Mucosa of descending colon (tissue), 3 donors: ENCODE measurements around the gene EEF1G. TPM values are rescaled to one million over a fixed set of nuclear protein-coding genes. Genes with fewer than 3 reads are reported as not detected.

Source experiments
- ATAC-seq: fragments of 200-7000 bp; cut with Tn5 transposase; one replicate; pipeline ENCODE4 v1.9.1; 2020; ENCODE audit warnings: mild to moderate bottlenecking, moderate library complexity
- DNase-seq, 3 donors: peaks; one replicate each; pipeline ENCODE4 v3.0.0-alpha.2; 2020
- H3K36me3 ChIP-seq: fragments of 200-600 bp; one replicate; pipeline ENCODE4 v1.8.0; 2021; ENCODE audit warnings: low read depth, mild to moderate bottlenecking
- H3K4me1 ChIP-seq: fragments of 200-600 bp; one replicate; pipeline ENCODE4 v1.8.0; 2021; ENCODE audit warnings: low read depth, mild to moderate bottlenecking
- H3K4me3 ChIP-seq: fragments of 200-600 bp; one replicate; pipeline ENCODE4 v1.8.0; 2021; ENCODE audit warnings: mild to moderate bottlenecking
- H3K9me3 ChIP-seq: fragments of 200-600 bp; one replicate; pipeline ENCODE4 v1.8.0; 2021; ENCODE audit warnings: mild to moderate bottlenecking
- CTCF ChIP-seq: fragments of 200-600 bp; IDR thresholded peaks from one replicate; pipeline ENCODE4 v1.8.0; 2022; ENCODE audit warnings: antibody characterized with exemption, mild to moderate bottlenecking
- intact Hi-C, 2 donors: fragments of 100-400 bp; cut with DNase I in 1 of 2; cut with micrococcal nuclease in 1 of 2; formaldehyde crosslinking; loops; one replicate each; pipeline versions ENCODE4 v1.11.0 to v1.11.1; 2022; cut with DNase I, micrococcal nuclease
- total RNA-seq, 3 donors: library from RNA; stranded (reverse); fragmentation: NEBNext Ultra II Directional in 2 of 3; extraction: Animal tissue kit (Norgen Biotek cat#: 25700) in 2 of 3; gene quantifications; one replicate each; pipeline versions ENCODE4 v1.2.1 to v1.2.4, GENCODE V29; 2021 to 2023
- donor health status: DM: no; HTN: no; CAD: no; lungs with moderate emphysema.
- donor health status: DM: no; HTN: no; CAD: no.
- donor health status: DM: no; HTN: yes; CAD: no.

The EEF1G gene
- total RNA-seq, 3 donors from 2014 or later, result 1,059 to 1,365 (median 1,164) TPM

- H3K36me3 ChIP-seq, result no peaks in the 10 kb centered on the region
- DNase-seq (peak; percentile 98 to 100 (median 98)), ATAC-seq (peak; percentile 88)
- peaks cover 28% of the 10 kb centered on the region for H3K4me1 ChIP-seq
- intact Hi-C loops, result loop anchor here in 1 of 2 donors (2.0 kb wide), 1 partner anchor 71 kb away; the partner anchor contains the start of gene LBHD1
- peak within 1 kb of the TSS; percentile 88 for H3K4me3 ChIP-seq
- TF ChIP-seq CTCF, result no peak
- H3K9me3 ChIP-seq, result no peaks in the 10 kb centered on the region
Observed at GRCh38 chr11:62601372-62602140, 27.9 kb upstream of the EEF1G start, which contains the start of gene MTA2. Gene MTA2 (minus strand): TSS chr11:62601865. CDS start chr11:62601450, 415 bp downstream.

- intact Hi-C loops, result loop anchor here in 1 of 2 donors (2.0 kb wide), 1 partner anchor 72 kb away; the partner anchor contains the start of gene LBHD1
- ATAC-seq (peak; percentile 23), DNase-seq (no peak)
- peak overlapping the region; percentile 88 for H3K4me3 ChIP-seq
- H3K4me1 ChIP-seq, result peaks cover 28% of the 10 kb centered on the region
- TF ChIP-seq CTCF, result no peak
- H3K9me3 ChIP-seq, result no peaks in the 10 kb centered on the region
- H3K36me3 ChIP-seq, result no peaks in the 10 kb centered on the region
Observed at GRCh38 chr11:62601122-62601371, 27.4 kb upstream of the EEF1G start.

- ATAC-seq (peak; percentile 0), DNase-seq (no peak)
- Histone ChIP-seq H3K4me1 (peaks cover 28% of the 10 kb centered on the region), H3K9me3 (no peaks in the 10 kb centered on the region), H3K36me3 (no peaks in the 10 kb centered on the region), H3K4me3 (peak overlapping the region; percentile 88)
- no peak for TF ChIP-seq CTCF
- intact Hi-C loops, result loop anchor here in 1 of 2 donors (2.0 kb wide), 1 partner anchor 72 kb away; the partner anchor contains the start of gene LBHD1
Observed at GRCh38 chr11:62600367-62601121, 26.9 kb upstream of the EEF1G start.

GRCh38 chr11:62599901-62600300, 26.2 kb upstream of the EEF1G start:
- Histone ChIP-seq H3K4me1 (peaks cover 28% of the 10 kb centered on the region), H3K9me3 (no peaks in the 10 kb centered on the region), H3K36me3 (no peaks in the 10 kb centered on the region), H3K4me3 (no peak overlapping the region)
- intact Hi-C loops, result loop anchor here in 1 of 2 donors (2.0 kb wide), 1 partner anchor 73 kb away; the partner anchor contains the start of gene LBHD1
- no peak for TF ChIP-seq CTCF
- DNase-seq (no peak), ATAC-seq (no peak)

- intact Hi-C loops, result no loop called here
- H3K36me3 ChIP-seq, result no peaks in the 10 kb centered on the region
Observed at GRCh38 chr11:62599069-62599696, 25.5 kb upstream of the EEF1G start.

More at GRCh38 chr11:62599069-62599696, 25.5 kb upstream of the EEF1G start:
- H3K9me3 ChIP-seq, result no peaks in the 10 kb centered on the region
- peak; percentile 90 to 97 (median 94) for DNase-seq
- H3K4me3 ChIP-seq, result no peak overlapping the region
- no peak for TF ChIP-seq CTCF
- H3K4me1 ChIP-seq, result peaks cover 28% of the 10 kb centered on the region
- ATAC-seq, result peak; percentile 66
